ENCODE results near the gene CARM1. TPM values are rescaled to one million over a fixed set of nuclear protein-coding genes. Genes with fewer than 3 reads are reported as not detected.
"Not testable (repeated sequence)": the region's sequence is repeated elsewhere in the genome, so short reads cannot be mapped to it uniquely, and the experiment has no call there.

The CARM1 gene
- total RNA-seq, 1 experiment from 2014 or later, result 47.1 TPM

- DNase-seq (ENCODE audit: low read depth), result peak; percentile 96
These were observed 57.4 kb downstream of the CARM1 start, which contains the start of the genes TIMM29 and YIPF2 for GRCh38 chr19:10928563-10929401. TSS of gene TIMM29 (plus strand) at chr19:10928811. CDS start at chr19:10928823, 12 bp downstream. TSS of gene YIPF2 (minus strand) at chr19:10928639. CDS start at chr19:10928410, 229 bp downstream.

DNA sequence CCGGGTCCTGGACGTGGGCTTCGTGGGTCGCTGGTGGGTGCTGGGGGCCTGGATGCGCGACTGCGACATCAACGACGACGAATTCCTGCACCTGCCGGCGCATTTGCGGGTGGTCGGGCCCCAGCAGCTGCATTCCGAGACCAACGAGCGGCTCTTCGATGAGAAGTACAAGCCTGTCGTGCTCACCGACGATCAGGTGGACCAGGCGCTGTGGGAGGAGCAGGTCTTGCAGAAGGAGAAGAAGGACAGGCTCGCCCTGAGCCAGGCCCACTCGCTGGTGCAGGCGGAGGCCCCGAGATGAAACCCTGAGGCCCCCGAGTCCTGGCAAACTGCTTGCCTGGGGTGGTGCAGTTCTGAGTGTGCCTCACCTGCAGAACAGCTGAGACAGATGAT lies 58.0 kb downstream of the CARM1 start:
- no peak for DNase-seq (ENCODE audit: low read depth)

GRCh38 chr19:10935371-10936059 lies 64.2 kb downstream of the CARM1 start:
- no peak for DNase-seq (ENCODE audit: low read depth)

GRCh38 chr19:10936661-10937084 lies 65.3 kb downstream of the CARM1 start:
- peak; percentile 83 for DNase-seq (ENCODE audit: low read depth)

GRCh38 chr19:10941649-10942048 lies 70.3 kb downstream of the CARM1 start:
- not testable (repeated sequence) for DNase-seq (ENCODE audit: low read depth)

- DNase-seq (ENCODE audit: low read depth), result not testable (repeated sequence)
These were observed 72.1 kb downstream of the CARM1 start for GRCh38 chr19:10943412-10943811.

DNA sequence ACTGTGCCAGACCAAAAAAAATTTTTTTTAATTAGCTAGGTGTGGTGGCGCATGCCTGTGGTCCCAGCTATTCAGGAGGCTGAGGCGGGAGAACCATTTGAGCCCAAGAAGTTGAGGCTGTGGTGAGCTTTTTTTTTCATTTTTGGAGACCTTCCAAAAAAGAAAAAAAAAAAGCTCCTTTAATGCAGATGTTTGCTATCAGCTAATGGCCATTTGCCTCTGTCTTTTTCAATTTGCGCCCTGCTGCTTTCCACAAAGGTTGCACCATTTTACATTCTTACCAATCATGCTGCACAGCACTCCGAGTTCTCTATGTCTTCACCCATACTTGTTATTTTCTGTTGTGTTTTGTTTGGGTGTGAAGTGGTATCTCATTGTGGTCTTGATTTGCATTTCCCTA lies 73.9 kb downstream of the CARM1 start:
- DNase-seq (ENCODE audit: low read depth), result no peak

GRCh38 chr19:10946958-10947657 lies 75.8 kb downstream of the CARM1 start:
- DNase-seq (ENCODE audit: low read depth), result no peak

DNA sequence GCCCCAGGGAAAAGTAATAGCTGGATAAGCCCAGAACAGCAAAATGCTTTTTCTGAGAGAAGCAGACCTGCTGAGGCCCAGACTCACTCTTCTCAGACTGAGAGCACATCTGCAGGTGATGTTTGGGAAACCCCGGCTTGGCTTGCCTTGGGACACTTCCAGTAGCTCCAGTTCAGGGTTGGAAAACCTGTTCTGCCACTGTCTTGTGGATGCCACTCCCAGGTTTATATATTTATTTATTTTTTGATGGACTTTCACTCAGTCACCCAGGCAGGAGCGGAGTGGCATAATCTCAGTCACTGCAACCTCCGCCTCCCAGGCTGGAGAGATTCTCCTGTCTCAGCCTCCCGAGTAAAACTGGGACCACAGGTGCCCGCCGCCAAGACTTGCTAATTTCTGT lies 81.5 kb downstream of the CARM1 start:
- no peak for DNase-seq (ENCODE audit: low read depth)

DNA sequence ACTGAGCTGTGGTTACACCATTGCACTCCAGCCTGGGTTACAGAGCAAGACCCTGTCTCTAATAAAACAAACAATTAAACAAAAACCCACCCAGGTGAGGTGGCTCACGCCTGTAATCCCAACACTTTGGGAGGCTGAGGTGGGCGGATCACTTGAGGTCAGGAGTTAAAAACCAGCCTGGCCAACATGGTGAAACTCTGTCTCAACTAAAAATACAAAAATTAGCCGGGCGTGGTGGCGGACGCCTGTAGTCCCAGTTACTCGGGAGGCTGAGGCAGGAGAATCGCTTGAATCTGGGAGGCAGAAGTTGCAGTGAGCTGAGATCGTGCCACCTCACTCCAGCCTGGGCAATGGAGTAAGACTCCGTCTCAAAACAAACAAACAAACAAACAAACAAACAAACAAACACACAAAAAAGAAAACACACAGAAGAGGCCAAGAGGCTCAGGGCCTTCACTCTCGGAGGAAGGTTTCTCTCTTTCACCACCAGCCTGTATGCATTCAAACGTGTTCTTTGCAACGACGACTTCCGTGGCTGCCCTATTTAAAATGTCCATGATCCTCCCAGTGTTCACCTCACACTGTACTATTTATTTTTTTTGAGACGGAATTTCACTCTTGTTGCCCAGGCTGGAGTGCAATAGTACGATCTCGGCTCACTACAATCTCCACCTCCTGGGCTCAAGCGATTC lies 88.1 kb downstream of the CARM1 start:
- DNase-seq (ENCODE audit: low read depth), result not testable (repeated sequence)

- DNase-seq (ENCODE audit: low read depth), result peak; percentile 89
These were observed 89.1 kb downstream of the CARM1 start, which contains the start of gene SMARCA4 for GRCh38 chr19:10960314-10961072. TSS of gene SMARCA4 (plus strand) at chr19:10961030. CDS start at chr19:10984152, 23,122 bp downstream.

- DNase-seq (ENCODE audit: low read depth), result no peak
These were observed 89.9 kb downstream of the CARM1 start for GRCh38 chr19:10961073-10961860.

GRCh38 chr19:10962863-10963262 lies 91.5 kb downstream of the CARM1 start:
- no peak for DNase-seq (ENCODE audit: low read depth)

DNA sequence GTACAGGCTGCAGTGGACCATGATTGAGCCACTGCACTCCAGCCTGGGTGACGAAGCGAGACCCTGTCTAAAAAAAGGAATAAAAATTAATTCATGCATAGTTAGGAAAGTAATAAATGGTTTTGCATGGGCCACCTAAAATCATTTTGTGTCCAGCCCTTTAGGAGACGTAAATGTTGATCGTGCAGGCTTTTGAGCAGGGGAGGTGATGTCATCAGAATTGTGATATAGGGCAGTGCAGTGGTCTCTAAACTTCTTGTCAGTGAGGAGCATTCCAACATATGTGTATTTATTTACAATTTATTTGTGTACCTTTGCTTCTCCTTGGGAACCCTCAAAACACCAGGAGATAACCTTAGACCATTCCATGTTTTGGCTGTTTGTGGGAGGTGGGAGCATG lies 92.5 kb downstream of the CARM1 start:
- DNase-seq (ENCODE audit: low read depth), result no peak

DNA sequence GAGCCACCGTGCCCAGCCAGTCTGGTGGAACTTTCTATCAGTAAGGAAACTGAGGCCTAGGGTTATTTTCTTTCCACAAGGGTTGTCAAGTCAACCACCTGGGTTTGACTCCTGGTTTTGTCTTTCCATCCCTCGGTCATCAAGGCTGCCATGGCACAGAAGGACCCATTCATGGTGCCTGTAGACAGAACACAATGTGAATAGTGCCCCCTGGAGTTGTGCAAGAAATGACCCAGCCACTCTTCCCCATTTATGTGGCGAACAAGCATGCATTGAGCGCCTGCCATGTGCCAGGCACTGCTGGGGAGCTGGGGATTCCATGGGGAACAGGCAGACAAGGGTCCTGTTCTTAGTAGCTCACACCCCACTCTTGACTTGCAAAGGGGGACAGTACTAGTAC lies 93.5 kb downstream of the CARM1 start:
- DNase-seq (ENCODE audit: low read depth), result no peak

DNA sequence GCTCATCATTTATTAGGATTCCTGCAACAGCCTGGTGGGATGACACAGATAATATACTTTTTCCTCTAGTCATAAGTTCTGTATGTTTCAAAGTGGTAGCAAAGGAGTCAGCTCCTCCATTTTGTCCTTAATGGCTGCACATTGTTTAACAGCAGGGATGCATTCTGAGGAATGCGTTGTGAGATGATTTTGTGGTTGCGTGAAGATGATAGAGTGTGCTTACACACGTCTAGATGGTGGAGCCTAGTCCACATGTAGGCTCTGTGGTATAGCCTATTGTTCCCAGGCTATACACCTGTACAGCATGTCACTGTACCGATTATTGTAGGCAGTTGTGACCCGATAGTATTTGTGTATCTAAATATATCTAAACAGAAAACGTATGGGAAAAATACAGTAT lies 94.0 kb downstream of the CARM1 start:
- DNase-seq (ENCODE audit: low read depth), result no peak

DNA sequence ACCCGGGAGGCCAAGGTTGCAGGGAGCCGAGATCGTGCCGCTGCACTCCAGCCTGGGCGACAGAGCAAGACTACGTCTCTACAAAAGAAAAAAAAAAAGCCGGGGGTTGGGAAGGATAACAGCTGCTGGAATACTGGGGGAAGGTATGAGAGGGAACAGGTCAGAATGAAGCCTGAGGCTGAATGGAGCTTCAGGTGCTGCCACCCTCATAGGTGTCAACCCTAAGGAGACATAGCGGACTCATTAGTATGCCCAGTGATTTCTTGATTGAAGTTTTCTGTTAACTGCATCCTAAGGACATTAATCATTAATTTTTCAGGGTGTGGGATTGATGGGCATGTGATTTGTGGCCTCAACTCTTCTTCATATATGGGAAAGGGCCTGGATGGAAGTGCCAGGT lies 95.5 kb downstream of the CARM1 start:
- no peak for DNase-seq (ENCODE audit: low read depth)

DNA sequence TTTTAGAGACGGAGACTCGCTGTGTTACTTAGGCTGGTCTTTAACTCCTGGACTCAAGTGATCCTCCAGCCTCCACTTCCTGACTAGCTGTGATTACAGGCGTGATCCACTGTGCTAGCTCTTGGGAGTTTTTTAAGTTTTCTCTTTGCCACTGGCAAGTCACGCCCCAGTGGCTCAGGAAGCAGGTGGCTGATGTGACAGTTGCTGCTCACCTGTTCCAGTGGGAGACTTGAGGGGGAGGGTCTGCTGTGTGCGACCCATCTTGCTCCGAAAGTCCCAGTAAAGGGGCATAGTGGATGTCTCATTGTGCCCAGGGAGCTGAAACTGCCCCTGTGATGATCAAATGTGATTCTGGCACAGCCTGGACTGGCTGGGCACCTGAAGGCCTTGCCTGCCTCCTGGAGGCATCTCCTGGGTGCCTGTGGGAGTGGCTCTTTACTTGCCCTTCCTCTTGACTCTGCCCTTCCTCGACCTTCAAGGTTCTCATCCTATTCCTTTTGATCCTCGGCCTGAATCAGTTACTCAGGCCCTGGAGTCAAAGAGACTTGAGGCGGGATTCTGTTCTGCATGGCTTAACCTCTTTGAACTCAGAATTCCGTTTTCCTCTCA lies 97.3 kb downstream of the CARM1 start:
- no peak for DNase-seq (ENCODE audit: low read depth)

GRCh38 chr19:10971107-10971726 lies 99.9 kb downstream of the CARM1 start:
- DNase-seq (ENCODE audit: low read depth), result no peak
